ENCODE data around the gene REST.

- TF ChIP-seq CTCF (IDR thresholded peaks at IDR 0.05), result no peak
- no peak for TF ChIP-seq POLR2A (IDR thresholded peaks at IDR 0.05)
- TF ChIP-seq POLR2AphosphoS5 (IDR thresholded peaks at IDR 0.05), result peak in 1 of 3 donors; percentile 85
- TF ChIP-seq EP300 (IDR thresholded peaks at IDR 0.05), result no peak
Measured at GRCh38 chr4:56958111-56958517, 50.4 kb downstream of the REST start.

Data from suprapubic skin (tissue), 4 donors.